GM23338 (cell line): ENCODE data around the gene SFT2D2. TPM values are rescaled to one million over a fixed set of nuclear protein-coding genes. Genes with fewer than 3 reads are reported as not detected.

ENCODE experiments used
- ATAC-seq: fragments of 200-7000 bp; cut with Tn5 transposase; 3 replicates; pipeline ENCODE4 v1.9.1; 2020
- DNase-seq: peaks from one replicate; pipeline ENCODE4 v3.0.0-alpha.2; 2015; ENCODE audit warnings: low spot score
- H2AFZ ChIP-seq: fragments of 200-600 bp; sonication (generic); 2 replicates; pipeline ENCODE4 v1.8.0; 2016; ENCODE audit warnings: antibody characterized with exemption, mild to moderate bottlenecking, moderate library complexity
- H3F3A ChIP-seq: fragments of 200-600 bp; sonication (generic); replicated peaks from 2 replicates; pipeline ENCODE4 v1.8.0; 2017; ENCODE audit warnings: antibody characterized with exemption, mixed run types, low read depth
- H3K27ac ChIP-seq: fragments of 200-600 bp; sonication (generic); 2 replicates; pipeline ENCODE4 v1.6.1; 2016; ENCODE audit warnings: low read depth
- H3K27me3 ChIP-seq: fragments of 200-600 bp; sonication (generic); 2 replicates; pipeline ENCODE4 v1.8.0; 2016; ENCODE audit warnings: mild to moderate bottlenecking, mixed run types, moderate library complexity; ENCODE audit not compliant: insufficient read depth
- H3K36me3 ChIP-seq: fragments of 200-600 bp; sonication (generic); 2 replicates; pipeline ENCODE4 v1.8.0; 2016; ENCODE audit warnings: mild to moderate bottlenecking; ENCODE audit not compliant: insufficient read depth
- H3K4me1 ChIP-seq: fragments of 200-600 bp; sonication (generic); 2 replicates; pipeline ENCODE4 v1.8.0; 2016; ENCODE audit warnings: mild to moderate bottlenecking, moderate library complexity; ENCODE audit not compliant: insufficient read depth
- H3K4me2 ChIP-seq: fragments of 200-600 bp; sonication (generic); 2 replicates; pipeline ENCODE4 v1.7.1; 2017; ENCODE audit warnings: mixed run types
- H3K4me3 ChIP-seq: fragments of 200-600 bp; sonication (generic); 2 replicates; pipeline ENCODE4 v1.6.1; 2016; ENCODE audit warnings: mixed run types
- H3K79me2 ChIP-seq: fragments of 200-600 bp; sonication (generic); replicated peaks from 2 replicates; pipeline ENCODE4 v1.8.0; 2017; ENCODE audit warnings: mild to moderate bottlenecking; ENCODE audit not compliant: insufficient read depth
- H3K9me2 ChIP-seq: fragments of 200-600 bp; sonication (generic); 2 replicates; pipeline ENCODE4 v1.8.0; 2017; ENCODE audit not compliant: insufficient read depth
- H4K20me1 ChIP-seq: fragments of 200-600 bp; sonication (generic); replicated peaks from 2 replicates; pipeline ENCODE4 v1.8.0; 2017; ENCODE audit warnings: mild to moderate bottlenecking; ENCODE audit not compliant: insufficient read depth
- H3K27ac Mint-ChIP-seq: 2 replicates; pipeline ENCODE4 v1.8.0; 2020; ENCODE audit warnings: inconsistent platforms, mild to moderate bottlenecking, moderate library complexity, mixed read lengths
- H3K27me3 Mint-ChIP-seq: 3 replicates; pipeline ENCODE4 v1.8.0; 2022; ENCODE audit warnings: low read depth, mild to moderate bottlenecking, moderate library complexity, mixed read lengths, inconsistent platforms; ENCODE audit not compliant: insufficient read depth, poor library complexity
- H3K36me3 Mint-ChIP-seq: 3 replicates; pipeline ENCODE4 v1.8.0; 2021; ENCODE audit warnings: low read depth, mild to moderate bottlenecking, inconsistent platforms, moderate library complexity, mixed read lengths
- H3K4me1 Mint-ChIP-seq: 3 replicates; pipeline ENCODE4 v1.8.0; 2020; ENCODE audit warnings: mild to moderate bottlenecking, inconsistent platforms, mixed read lengths
- H3K4me3 Mint-ChIP-seq: 3 replicates; pipeline ENCODE4 v1.8.0; 2021; ENCODE audit warnings: moderate library complexity, mild to moderate bottlenecking, inconsistent platforms, mixed read lengths
- H3K9me3 Mint-ChIP-seq: 3 replicates; pipeline ENCODE4 v1.8.0; 2020; ENCODE audit warnings: moderate library complexity, mild to moderate bottlenecking, inconsistent platforms, mixed read lengths
- CREB1 ChIP-seq: fragments of 250-450 bp; sonication (Bioruptor Pico); IDR thresholded peaks from 2 replicates; pipeline ENCODE4 v1.5.0; 2020; ENCODE audit warnings: low read depth, mild to moderate bottlenecking, moderate library complexity
- CTCF ChIP-seq, 2 experiments: fragments of 200-600 bp in 1 of 2; sonication (generic) in 1 of 2; conservative IDR thresholded peaks; 2 replicates each; pipeline versions ENCODE4 v1.5.1 to v1.6.1; 2016 to 2017; ENCODE audit warnings: antibody characterized with exemption in 2 of 2, low read depth in 2 of 2, mild to moderate bottlenecking in 2 of 2, moderate library complexity in 1 of 2
- JUNB ChIP-seq: IDR thresholded peaks from one replicate; pipeline ENCODE4 v1.6.1; 2016; ENCODE audit warnings: antibody characterized with exemption; ENCODE audit not compliant: unreplicated experiment
- REST ChIP-seq: IDR thresholded peaks from one replicate; pipeline ENCODE4 v1.6.1; 2018; ENCODE audit warnings: antibody characterized with exemption; ENCODE audit not compliant: unreplicated experiment
- STAT1 ChIP-seq: IDR thresholded peaks from one replicate; pipeline ENCODE4 v1.6.1; 2016; ENCODE audit warnings: antibody characterized with exemption; ENCODE audit not compliant: unreplicated experiment
- ZNF114 ChIP-seq: fragments of 250-450 bp; sonication (Bioruptor Pico); IDR thresholded peaks from 2 replicates; pipeline ENCODE4 v1.5.0; 2020; ENCODE audit warnings: mild to moderate bottlenecking, moderate library complexity
- ZNF331 ChIP-seq: fragments of 250-450 bp; sonication (Bioruptor Pico); IDR thresholded peaks from 2 replicates; pipeline ENCODE4 v1.5.0; 2020; ENCODE audit warnings: low read depth, mild to moderate bottlenecking, moderate library complexity
- polyA plus RNA-seq: library from polyadenylated mRNA; unstranded; fragments of >200 nt; fragmentation: Nextera tagmentation; extraction: Ambion mirVana; gene quantifications from 2 replicates; pipeline ENCODE4 v1.2.1, GENCODE V29; 2016
- total RNA-seq: library from RNA; depleted of rRNA; stranded (reverse); fragments of >200 nt; shearing (Covaris generic); gene quantifications from 2 replicates; pipeline ENCODE4 v1.2.3, GENCODE V29; 2014

Gene SFT2D2
- total and polyA plus RNA-seq, 2 experiments from 2014 or later, result 7.6 to 27.2 TPM

GRCh38 chr1:168281603-168282325 lies 56.0 kb downstream of the SFT2D2 start:
- H3K4me2 ChIP-seq, result no peak overlapping the region
- no peaks in the 10 kb centered on the region for H3F3A ChIP-seq
- H3K9me2 ChIP-seq, result no peaks in the 10 kb centered on the region
- no peaks in the 10 kb centered on the region for H3K36me3 Mint-ChIP-seq
- no peak for TF ChIP-seq REST
- DNase-seq (no peak), ATAC-seq (no peak)
- H3K27me3 Mint-ChIP-seq, result peaks cover 3% of the 10 kb centered on the region
- H3K4me1 Mint-ChIP-seq, result peaks cover 25% of the 10 kb centered on the region
- H3K9me3 Mint-ChIP-seq, result no peaks in the 10 kb centered on the region
- no peaks in the 10 kb centered on the region for H4K20me1 ChIP-seq
- H3K36me3 ChIP-seq, result no peaks in the 10 kb centered on the region
- H3K27ac Mint-ChIP-seq, result no peak overlapping the region
- H3K27ac ChIP-seq, result no peak overlapping the region
- H3K79me2 ChIP-seq, result no peaks in the 10 kb centered on the region
- peaks cover 23% of the 10 kb centered on the region for H3K4me1 ChIP-seq
- no peak overlapping the region for H2AFZ ChIP-seq
- no peak overlapping the region for H3K4me3 Mint-ChIP-seq
- no peak overlapping the region for H3K4me3 ChIP-seq
- H3K27me3 ChIP-seq, result no peaks in the 10 kb centered on the region

GRCh38 chr1:168285521-168285790 lies 59.7 kb downstream of the SFT2D2 start:
- Mint-ChIP-seq H3K36me3 (no peaks in the 10 kb centered on the region), H3K9me3 (no peaks in the 10 kb centered on the region), H3K27me3 (peaks cover 5% of the 10 kb centered on the region), H3K4me1 (peaks cover 25% of the 10 kb centered on the region), H3K27ac (peak overlapping the region; percentile 53; the same call in 1 of the 2 replicates), H3K4me3 (peak overlapping the region; percentile 10; the same call in 2 of the 3 replicates)
- no peaks in the 10 kb centered on the region for H3K36me3 ChIP-seq
- peak overlapping the region; percentile 53 for H3K4me2 ChIP-seq
- no peaks in the 10 kb centered on the region for H3K79me2 ChIP-seq
- H3K27me3 ChIP-seq, result no peaks in the 10 kb centered on the region
- no peak overlapping the region for H3K4me3 ChIP-seq
- no peaks in the 10 kb centered on the region for H4K20me1 ChIP-seq
- DNase-seq (peak; percentile 16), ATAC-seq (peak; percentile 54)
- no peak overlapping the region for H3K27ac ChIP-seq
- H2AFZ ChIP-seq, result no peak overlapping the region
- H3F3A ChIP-seq, result no peaks in the 10 kb centered on the region
- peaks cover 23% of the 10 kb centered on the region for H3K4me1 ChIP-seq
- H3K9me2 ChIP-seq, result no peaks in the 10 kb centered on the region
- TF ChIP-seq CREB1 (no peak), JUNB (no peak), ZNF331 (no peak), ZNF114 (CRISPR knock-in tag) (no peak), REST (no peak), CTCF (conservative IDR thresholded peaks at IDR 0.05; ENCODE audit: low read depth in 2 of 2) (no peak), STAT1 (no peak)
